ENCODE data around the gene C2.

DNA sequence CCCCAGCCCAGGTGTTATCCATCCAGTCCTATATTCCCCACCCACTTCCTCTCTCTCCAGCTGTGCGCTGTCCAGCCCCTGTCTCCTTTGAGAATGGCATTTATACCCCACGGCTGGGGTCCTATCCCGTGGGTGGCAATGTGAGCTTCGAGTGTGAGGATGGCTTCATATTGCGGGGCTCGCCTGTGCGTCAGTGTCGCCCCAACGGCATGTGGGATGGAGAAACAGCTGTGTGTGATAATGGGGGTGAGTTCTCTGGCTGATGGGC is 1.1 kb downstream of the C2 start:
- TF ChIP-seq, protein P1, sequence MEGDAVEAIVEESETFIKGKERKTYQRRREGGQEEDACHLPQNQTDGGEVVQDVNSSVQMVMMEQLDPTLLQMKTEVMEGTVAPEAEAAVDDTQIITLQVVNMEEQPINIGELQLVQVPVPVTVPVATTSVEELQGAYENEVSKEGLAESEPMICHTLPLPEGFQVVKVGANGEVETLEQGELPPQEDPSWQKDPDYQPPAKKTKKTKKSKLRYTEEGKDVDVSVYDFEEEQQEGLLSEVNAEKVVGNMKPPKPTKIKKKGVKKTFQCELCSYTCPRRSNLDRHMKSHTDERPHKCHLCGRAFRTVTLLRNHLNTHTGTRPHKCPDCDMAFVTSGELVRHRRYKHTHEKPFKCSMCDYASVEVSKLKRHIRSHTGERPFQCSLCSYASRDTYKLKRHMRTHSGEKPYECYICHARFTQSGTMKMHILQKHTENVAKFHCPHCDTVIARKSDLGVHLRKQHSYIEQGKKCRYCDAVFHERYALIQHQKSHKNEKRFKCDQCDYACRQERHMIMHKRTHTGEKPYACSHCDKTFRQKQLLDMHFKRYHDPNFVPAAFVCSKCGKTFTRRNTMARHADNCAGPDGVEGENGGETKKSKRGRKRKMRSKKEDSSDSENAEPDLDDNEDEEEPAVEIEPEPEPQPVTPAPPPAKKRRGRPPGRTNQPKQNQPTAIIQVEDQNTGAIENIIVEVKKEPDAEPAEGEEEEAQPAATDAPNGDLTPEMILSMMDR (conservative IDR thresholded peaks at IDR 0.05): no peak
- TF ChIP-seq EZH2 (IDR thresholded peaks at IDR 0.05; ENCODE audit: low read depth): no peak

Data from PC-9 (cell line).